Measurements from ENCODE around the gene GRIK4.
"Not testable (repeated sequence)": the region's sequence is repeated elsewhere in the genome, so short reads cannot be mapped to it uniquely, and the experiment has no call there.

GRIK4 gene

DNA sequence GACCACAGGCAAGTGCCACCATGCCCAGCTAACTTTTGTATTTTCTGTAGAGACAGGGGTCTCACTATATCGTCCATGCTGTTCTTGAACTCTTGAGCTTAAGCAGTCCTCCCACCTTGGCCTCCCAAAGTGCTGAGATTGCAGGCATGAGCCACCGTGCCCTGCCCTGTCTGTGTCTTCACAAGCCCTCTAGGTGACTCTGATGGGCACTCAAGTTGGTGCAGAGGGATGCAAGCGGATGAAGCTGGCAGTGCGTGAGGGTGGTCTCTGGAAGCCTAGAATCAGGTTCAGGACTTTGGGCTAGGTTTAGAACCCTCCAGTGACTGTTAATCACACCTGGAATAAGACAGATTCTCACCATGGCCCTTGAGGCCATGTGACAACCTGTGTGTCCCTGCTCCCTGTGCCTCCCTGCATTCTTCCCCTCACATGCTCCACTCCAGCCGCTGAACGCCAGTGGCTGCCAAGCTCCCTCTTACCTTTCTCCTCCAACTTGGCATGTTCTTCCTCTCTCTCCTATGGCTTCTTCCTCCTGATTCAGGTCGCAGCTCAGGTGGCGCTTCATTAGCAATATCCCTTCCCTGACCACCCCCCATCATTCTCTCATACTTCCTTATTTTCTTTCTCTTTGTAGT lies 270.1 kb downstream of the GRIK4 start:
- DNase-seq (ENCODE audit: low read depth): no peak

DNA sequence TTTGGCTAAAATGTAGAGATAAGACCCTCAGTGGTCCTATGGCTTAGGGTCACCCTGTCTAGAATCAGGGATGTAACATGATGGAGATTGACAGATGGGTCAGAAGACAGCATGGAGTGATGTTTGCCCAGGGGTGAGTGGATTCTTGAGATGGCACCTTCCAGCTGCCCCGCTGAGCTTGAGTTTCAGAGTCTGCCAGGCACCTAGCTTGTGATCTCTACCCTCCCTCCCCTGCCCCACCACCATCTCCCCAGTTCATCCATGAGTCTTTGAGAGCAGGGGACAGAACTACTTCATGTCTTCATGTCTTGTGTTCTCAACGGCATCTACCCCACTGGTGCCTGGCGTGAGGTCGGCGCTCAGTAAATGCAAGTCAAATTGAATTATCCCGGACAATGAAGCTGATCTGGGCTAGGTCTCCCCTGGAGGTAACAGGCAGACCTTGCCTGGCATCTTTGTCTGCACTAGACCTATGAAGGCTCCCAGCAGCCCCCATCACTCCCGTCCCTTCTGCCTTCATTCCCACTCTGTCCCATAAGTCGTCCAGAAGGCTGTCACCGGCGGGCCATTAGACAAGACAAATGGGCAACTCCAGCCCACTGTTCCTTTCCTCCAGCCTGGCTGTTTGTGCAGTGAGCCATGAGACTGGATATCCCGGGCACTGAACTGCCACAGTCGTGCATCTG lies 273.2 kb downstream of the GRIK4 start:
- no peak for DNase-seq (ENCODE audit: low read depth)

DNA sequence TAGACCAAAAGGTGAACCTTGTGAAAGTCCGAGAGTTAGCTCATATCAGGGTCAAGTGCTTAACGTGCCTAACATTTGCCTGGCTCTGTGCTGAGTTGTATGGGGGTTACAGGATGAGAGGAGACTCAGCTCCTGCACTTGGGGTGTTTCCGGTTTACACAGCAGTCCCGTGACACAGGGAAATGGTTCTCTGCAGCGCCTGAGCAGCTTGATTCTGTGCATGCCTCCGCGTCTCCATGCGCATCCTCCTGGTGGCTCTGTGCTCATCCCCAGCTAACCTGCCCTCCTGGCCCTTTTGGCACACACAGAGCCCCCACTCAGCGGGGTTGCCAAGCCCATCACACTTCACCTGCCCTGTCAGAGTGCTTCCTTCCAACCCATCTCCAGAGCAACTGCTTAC lies 274.0 kb downstream of the GRIK4 start:
- DNase-seq (ENCODE audit: low read depth): no peak

DNA sequence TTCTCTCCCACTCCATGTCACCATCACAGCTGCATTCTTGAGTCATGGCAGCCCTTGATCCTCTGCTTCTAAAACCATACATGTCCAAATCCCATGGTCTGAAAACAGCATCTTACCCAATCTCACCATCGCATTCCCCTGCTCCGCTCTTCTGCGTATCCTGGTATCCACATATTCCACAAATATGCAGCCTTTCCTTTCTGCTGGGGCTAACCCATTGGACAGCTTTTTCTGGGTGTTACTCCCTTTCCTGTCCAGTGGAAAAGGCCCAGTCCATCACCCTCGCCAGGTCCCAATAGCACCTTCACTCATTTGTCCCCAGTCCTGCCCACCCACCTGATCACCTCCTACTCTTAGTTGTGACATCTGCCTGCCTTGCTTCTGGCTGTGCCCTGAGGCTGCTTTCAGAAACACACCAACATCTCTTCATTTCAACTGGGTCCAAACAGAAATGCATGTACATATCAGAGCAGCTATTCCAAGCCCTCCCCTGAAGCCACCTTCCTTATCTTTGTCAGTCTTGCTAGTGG lies 274.7 kb downstream of the GRIK4 start:
- no peak for DNase-seq (ENCODE audit: low read depth)

DNA sequence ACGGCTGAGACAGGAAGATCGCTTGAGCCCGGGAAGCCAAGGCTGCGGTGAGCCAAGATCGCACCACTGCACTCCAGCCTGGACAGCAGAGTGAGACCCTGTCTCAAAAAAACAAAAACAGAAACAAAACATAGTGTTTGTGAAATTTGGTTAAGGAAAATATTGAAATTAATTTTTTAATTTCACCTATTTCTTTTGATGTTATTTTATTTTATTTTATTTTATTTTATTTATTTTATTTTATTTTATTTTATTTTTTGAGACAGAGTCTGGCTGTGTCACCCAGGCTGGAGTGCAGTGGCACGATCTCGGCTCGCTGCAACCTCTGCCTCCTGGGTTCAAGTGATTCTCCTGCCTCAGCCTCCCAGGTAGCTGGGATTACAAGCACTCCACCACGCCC lies 275.7 kb downstream of the GRIK4 start:
- not testable (repeated sequence) for DNase-seq (ENCODE audit: low read depth)

DNA sequence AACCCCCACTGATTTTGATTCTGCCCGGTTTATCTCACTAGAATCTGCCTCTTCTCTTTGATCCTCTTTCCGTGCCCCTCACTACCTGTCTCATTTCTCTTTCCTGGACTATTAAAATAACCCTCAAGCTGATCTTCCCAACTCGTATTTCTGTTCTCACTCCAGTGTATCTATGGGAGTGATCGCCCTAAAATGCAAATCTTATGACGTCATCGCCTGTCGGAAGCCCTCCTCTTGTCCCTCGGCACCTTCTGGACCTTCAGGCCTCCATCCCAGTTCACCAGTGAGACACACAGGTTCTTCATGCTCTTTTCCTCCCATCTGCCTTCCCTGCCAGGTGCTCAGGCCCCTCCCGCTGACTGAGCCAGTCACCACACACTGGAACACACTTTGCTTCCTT lies 277.8 kb downstream of the GRIK4 start:
- DNase-seq (ENCODE audit: low read depth): no peak

DNA sequence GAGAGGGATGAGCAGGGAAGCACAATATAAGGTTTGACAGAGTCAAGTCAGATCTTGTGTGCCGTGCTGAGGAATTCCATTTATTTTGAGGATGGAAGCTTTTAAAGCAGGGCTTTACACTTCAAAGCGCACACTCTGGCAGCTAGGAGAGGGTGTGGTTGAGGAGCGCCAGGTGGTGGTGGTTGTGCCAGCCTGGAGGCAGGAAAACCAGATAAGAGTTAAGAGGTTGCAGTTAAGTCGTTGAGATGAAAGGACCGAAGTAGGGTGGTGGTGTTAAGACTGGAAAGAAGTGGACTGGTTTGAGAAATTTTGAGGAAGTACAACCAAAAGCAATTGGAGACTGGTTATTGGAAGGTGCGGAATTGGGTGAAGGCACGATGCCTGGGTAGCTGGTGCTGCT lies 280.8 kb downstream of the GRIK4 start:
- DNase-seq (ENCODE audit: low read depth): no peak

DNA sequence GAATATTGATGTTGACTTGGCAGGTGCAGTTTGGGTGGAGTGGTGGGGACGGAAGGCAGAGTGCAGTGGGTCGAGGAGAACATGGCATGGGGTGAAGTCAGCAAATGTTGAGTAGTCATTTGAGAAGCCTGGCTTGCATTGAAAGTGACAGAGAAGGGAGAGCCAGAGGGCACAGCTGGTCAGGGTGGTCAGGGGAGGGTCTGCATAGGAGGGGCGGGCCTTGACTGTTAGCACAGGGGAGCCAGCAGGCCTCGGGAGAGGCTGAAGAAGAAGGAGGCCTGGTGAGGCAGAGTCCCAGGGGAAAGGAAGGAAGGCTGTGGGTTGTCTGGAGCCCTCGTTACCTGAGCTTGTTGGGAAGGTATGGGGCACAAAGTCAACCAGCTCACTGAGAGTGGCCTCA lies 281.6 kb downstream of the GRIK4 start:
- DNase-seq (ENCODE audit: low read depth): no peak

DNA sequence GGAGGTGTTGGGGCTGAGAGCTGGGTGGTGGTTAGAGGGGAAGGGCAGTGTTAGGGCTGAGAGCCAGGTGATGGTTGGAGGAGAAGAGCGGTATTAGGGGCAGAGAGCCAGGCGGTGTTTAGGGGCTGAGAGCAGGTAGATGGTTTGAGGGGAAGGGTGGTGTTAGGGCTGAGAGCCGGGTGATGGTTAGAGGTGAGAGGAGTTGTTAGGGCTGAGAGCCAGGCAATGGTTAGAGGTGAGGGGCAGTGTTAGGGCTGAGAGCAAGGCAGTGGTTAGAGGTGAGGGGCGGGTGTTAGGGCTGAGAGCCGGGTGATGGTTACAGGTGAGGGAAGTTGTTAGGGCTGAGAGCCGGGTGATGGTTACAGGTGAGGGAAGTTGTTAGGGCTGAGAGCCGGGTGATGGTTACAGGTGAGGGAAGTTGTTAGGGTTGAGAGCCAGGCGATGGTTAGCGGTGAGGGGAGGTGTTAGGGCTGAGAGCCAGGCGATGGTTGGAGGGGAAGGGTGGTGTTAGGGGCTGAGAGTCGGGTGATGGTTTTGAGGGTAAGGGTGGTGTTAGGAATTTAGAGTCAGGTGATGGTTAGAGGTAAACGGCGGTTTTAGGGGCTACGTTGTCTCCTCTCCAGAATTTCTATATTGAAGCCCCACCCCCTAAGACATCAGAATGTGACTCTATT lies 282.4 kb downstream of the GRIK4 start:
- DNase-seq (ENCODE audit: low read depth): no peak

DNA sequence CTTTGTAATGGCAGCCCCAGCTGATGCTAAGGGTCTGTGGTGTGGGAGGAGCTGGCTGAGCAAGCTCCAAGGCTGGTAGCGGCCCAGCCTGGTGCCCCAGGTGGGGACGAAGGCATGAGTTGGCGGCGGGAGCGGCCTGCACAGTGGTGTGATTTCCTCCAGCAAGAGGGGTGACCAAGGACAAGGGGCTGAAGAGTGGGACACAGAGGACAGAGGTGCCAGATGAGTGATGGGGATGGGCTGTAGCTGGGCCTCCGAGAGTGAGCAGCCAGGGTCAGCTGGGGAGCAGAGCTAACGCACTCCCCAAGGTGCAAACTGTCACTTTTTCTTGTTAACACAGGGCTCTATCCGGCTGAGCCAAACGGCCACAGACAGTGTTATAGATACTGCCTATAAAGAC lies 283.2 kb downstream of the GRIK4 start:
- DNase-seq (ENCODE audit: low read depth): no peak

DNA sequence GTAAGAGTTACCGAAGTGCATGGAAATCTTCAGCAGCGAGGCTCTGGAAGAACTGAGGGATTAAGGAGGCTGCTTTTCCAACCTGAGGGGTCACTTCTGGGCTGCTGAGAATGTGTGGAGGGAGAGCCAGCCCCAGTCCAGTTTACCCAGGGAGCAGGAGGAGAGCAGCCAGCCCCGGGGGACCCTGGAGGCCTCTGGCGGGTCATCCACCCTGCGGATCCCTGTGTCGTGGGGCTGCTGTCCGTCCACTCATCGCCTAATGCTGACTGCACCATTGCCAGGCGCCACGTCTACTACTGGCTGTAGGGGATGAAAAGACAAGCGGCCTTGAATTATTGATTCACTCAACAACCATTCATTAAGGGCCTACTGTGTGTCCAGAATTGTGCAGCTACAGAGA lies 283.6 kb downstream of the GRIK4 start:
- no peak for DNase-seq (ENCODE audit: low read depth)

DNA sequence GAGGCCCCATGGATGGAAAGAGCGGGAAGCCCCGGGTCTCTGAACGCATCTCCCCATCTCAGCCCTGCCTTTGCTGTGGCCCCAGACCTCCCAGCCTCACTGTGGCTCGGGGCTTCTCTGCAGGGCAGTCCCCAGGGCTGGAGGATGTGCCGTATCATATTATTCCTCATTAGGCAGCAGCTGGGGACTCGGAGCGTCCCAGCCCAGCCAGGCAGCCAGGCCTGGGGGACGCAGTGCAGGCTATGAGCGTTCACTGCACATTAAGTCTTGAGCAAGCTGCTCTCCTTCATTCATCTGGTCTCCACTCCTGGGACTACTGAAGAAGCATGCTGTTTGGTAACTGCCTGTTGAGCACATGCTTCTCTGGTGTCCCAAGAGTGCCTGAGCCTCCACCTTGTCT lies 285.6 kb downstream of the GRIK4 start:
- DNase-seq (ENCODE audit: low read depth): no peak

DNA sequence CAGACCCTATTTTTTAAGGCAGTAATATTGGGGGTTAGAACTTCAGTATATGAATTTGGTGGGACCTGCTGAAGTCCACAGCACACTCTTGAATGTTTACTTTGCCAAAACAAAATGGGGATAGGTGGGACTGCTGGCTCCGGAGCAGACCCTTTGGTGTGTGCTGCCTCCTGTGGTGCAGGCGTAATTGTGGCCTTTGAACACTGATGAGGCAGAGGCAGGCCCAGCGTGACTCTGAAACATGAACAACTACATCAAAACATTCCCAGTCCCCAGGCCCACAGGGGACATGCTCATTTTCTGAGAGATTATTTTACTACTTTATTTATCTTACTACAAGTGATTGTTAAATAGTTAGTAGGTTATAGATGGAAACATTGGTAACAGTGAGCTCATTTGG lies 287.3 kb downstream of the GRIK4 start:
- no peak for DNase-seq (ENCODE audit: low read depth)

DNA sequence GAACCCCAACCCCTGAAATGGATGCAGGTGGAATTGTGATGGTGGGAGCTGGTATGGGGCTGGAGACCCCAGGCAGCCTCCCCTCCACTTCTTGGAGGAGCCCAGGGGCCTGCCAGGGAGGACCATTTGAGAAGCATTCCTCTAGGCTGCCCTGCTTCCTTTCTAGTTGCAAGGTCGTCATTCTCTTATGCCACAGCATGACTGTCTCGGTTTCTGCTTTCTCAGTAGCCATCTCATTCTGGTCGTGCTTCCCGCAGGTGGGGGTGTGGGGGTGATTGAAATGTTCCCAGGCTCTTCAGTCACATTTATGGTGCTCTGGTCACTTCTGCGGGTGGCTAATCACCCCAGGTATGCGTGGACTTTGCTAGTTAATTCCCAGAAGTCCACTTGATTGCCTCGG lies 288.7 kb downstream of the GRIK4 start:
- DNase-seq (ENCODE audit: low read depth): no peak

DNA sequence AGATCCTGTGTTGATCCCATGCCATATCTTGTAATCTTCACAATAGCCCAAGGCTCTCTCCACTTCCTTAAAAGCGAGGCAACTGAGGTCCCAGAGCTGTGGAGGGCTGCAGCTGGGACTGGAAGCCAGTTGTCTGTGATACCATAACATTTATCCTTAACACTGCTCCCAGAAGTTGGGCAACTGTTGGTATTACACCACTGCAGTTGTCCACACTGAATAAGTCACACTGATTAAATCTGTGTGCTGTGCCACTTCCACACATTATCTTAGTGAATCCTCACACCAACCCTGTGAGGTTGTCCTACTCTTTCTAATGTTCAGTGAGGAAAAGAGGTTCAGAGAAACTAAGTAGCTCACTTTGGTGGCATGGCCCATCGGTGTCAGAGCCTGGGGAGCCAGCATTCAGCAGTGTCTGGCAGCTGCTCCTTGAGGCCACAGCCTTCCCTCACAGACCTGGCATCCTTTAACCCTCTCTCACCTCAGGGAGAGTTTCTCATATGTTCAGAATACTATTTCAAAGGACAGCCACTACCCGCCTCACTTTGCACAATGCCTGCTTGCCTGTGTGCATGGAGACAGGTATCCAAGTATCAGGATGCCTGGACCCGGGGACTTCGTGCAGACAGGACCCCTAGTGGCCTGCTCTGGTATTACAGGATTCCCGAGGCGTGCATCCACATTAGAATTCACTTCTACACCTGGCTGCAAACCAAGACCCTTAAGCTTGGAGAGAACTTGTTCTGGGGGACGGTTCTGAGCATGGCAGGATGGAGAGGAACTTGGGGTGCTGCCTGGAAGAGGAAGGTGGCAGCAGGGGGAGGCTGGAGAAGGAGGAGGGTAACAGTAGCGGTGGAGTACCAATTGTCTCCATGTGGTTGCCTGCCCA lies 290.5 kb downstream of the GRIK4 start:
- DNase-seq (ENCODE audit: low read depth): no peak

DNA sequence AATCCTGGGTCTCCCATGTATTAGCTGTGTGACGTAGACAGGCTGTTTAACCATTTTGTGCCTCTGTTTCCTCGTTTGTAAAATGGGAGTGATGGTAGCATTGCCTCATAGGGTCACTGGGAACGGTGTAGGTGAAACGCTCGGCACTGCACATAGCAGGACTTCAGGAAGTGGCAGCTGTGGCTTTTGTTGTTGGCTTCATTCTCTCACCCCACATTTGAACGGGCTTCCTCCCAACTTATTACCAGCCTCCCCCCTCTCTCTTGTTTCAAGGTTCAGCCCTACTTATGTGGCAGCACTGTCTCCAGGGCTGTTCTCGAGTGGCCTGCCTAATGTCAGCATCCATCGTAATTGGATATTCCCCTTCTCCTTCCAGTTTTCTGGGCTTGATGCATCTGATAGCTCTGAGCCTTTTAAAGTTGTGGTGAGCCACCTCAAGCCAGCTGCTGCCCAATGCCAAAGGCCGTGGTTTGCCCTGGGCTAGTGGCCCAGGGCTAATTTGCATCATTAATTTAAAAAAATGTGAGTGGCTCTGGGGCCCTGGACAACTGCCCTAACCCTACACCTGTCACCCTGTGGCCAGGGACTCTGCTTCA lies 294.5 kb downstream of the GRIK4 start:
- no peak for DNase-seq (ENCODE audit: low read depth)

DNA sequence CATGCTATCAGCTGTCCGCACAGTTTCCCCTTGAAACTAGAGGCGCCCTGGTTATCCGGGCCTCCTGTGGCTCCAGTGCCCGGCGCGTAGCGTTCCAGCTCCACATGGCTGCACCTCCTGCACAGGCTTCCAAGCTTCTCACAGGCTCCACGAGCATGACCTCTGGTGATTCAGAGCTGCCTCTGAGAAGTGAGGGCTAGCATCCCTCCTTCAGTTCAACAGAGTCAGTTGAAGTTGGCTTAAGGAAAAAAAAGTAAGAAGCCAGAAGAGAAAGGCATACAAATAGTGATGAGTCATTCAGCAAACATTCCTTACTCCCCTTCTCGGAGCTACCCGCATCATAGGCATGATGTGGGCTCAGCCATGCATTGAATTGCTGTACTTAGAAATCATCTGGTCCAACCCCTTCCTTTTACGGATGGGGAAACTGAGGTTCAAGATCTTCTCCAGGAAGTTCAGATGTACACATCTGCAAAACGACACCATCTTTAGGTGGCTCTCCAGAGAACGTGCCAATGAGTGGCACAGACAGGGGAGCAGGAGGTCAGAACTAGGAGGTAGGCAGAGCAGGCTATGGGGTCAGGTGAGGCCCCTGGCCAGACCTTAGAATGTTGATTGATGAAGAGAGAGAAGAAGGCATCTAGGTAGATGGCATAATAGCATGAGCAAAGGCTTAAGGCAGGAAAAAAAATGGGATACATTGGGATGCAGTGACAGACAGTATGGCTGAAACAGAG lies 296.0 kb downstream of the GRIK4 start:
- no peak for DNase-seq (ENCODE audit: low read depth)

DNA sequence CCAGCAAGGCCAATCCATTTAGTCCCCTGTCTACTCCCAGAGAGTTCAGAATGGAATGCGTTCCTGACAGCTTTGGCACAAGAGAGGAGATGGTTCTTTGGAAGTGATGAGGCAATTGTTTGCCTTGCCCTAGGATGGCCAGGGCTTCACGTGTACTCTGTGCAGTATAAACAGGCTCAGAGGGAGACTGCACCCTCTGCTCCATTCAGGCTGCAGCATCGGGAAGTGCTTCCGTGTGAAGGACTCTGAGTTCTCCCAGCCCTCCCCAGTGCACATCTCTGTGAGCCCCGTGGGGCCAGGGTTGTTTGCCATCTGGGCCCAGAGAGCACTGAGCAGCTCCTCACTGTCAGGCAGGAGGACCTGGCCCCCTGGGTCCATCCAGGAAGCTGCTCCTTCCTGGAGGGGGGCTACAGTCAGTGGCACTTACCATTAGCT lies 297.1 kb downstream of the GRIK4 start:
- no peak for DNase-seq (ENCODE audit: low read depth)

DNA sequence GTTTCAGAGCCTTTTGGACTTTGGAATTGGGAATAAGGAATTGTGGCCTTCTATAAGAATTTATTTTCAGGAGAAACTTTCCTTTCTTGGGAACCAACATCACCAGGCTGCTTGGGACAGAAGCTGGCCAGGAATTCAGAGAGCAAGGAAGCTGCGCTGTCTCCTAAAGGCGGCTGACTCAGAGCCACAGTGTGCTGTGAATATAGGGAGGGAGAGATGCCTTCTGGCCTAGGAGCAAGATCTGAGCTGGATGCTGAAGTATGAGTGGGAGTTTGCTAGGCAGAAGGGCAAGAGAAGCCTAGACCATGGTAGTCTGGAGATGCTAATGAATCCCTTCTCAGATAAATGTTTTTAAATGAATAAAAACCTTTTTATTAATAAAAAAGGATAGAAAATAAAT lies 298.7 kb downstream of the GRIK4 start:
- DNase-seq (ENCODE audit: low read depth): no peak

DNA sequence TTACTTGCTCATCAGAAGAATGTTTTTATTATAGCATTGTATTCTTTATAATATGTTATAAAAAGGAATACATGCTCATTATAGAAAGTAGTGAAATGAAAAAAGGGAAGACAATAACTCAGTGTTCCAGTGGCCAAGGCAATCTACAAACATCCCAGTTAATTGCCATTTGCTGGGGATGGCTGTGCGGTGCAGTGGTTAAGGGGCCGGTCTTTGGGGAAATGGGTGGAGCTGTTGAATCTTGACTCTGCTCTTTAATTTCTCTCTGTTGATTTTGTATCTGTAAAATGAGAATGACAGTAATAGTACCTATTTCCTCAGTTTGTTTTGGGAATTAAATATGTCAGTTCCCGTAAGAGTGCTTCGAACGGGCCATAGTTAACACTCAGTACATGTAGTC lies 299.7 kb downstream of the GRIK4 start:
- no peak for DNase-seq (ENCODE audit: low read depth)

DNA sequence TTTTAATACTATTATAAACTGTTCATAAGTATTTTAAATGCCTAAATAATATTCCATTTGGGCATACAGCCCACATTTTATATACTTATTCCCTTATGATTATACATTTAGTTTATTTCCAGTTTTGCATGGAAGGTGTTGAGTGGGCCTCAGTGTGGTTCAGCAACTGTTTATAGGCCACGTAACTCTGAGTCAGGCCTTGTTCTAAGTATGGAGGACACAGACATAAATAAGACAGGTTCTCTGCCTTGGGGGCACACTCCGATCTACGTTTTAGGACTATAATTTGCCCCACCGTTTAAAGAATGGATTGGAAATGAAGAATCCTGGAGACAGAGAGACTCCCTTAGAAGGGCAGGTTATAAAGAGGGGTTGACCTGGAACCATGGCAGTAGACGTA lies 300.2 kb downstream of the GRIK4 start:
- DNase-seq (ENCODE audit: low read depth): no peak

Measured in stimulated activated CD8-positive, alpha-beta memory T cell treated with anti-CD3 and anti-CD28 coated beads, Interleukin-12 subunit alpha, Interleukin-12 subunit beta, amount 100 ng/mL, for 4 hours (primary cell).